ENCODE measurements around the gene GOLGA8J.
"Not testable (repeated sequence)": the region's sequence is repeated elsewhere in the genome, so short reads cannot be mapped to it uniquely, and the experiment has no call there.

The GOLGA8J gene

DNA sequence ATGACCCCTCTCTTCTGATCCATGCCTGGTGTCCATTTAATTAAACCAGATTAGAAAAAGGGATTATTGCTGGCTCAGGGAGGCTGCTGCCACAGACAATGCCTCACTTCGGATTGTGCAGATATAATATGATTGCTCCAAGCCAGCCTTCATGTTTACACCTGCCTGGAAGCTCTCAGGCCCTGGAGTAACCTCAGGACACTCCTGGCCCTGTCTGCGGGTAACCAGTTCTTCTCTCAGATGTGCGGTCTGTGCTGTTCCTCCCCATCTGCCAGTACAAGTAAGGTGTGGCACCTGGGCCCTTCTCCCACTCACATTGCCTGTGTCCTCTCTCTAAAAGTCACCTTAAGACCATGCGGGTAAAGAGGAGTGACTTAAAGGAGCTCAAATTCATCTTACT lies 8.8 kb upstream of the GOLGA8J start:
- no peak for DNase-seq (ENCODE audit: low spot score)
- no peak for TF ChIP-seq CTCF (IDR thresholded peaks at IDR 0.05; ENCODE audit: poor library complexity, severe bottlenecking)
- Histone ChIP-seq H3K4me3 (ENCODE audit: severe bottlenecking) (no peak overlapping the region), H3K4me1 (ENCODE audit: insufficient read depth, poor library complexity, severe bottlenecking) (no peaks in the 10 kb centered on the region), H3K27me3 (ENCODE audit: insufficient read depth, poor library complexity, severe bottlenecking) (no peaks in the 10 kb centered on the region), H3K36me3 (ENCODE audit: low read depth) (no peaks in the 10 kb centered on the region), H3K27ac (ENCODE audit: poor library complexity, severe bottlenecking) (no peak overlapping the region), H3K9me3 (ENCODE audit: severe bottlenecking) (no peaks in the 10 kb centered on the region)
- ATAC-seq (ENCODE audit: low read depth), result peak; percentile 60

DNA sequence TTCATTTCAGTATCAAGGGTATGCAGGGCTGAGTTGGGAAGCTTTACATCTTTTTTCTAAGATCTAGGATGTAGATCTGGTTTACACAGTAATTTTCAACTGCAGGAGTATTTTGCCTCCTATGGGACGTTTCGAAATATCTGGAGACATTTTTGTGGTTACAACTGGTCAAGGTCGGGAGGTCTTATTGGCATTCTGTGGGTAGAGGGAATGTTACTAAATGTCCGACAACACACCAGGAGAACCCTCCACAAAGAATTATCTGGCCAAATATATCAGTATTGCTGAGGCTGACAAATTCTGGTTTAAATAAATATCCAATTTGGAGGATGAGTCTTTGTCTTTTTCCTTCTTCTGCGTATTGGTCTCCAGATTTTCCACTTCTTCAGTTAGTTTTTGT lies 1.9 kb upstream of the GOLGA8J start:
- not testable (repeated sequence) for H3K4me3 ChIP-seq (ENCODE audit: severe bottlenecking); H3K27ac ChIP-seq (ENCODE audit: poor library complexity, severe bottlenecking); ATAC-seq (ENCODE audit: low read depth); H3K9me3 ChIP-seq (ENCODE audit: severe bottlenecking); H3K36me3 ChIP-seq (ENCODE audit: low read depth); H3K27me3 ChIP-seq (ENCODE audit: insufficient read depth, poor library complexity, severe bottlenecking); H3K4me1 ChIP-seq (ENCODE audit: insufficient read depth, poor library complexity, severe bottlenecking); DNase-seq (ENCODE audit: low spot score)

GRCh38 chr15:30097827-30098226 lies 15.1 kb downstream of the GOLGA8J start:
- H3K4me1 ChIP-seq (ENCODE audit: insufficient read depth, poor library complexity, severe bottlenecking); H3K9me3 ChIP-seq (ENCODE audit: severe bottlenecking); H3K4me3 ChIP-seq (ENCODE audit: severe bottlenecking); DNase-seq (ENCODE audit: low spot score); H3K36me3 ChIP-seq (ENCODE audit: low read depth); H3K27ac ChIP-seq (ENCODE audit: poor library complexity, severe bottlenecking); H3K27me3 ChIP-seq (ENCODE audit: insufficient read depth, poor library complexity, severe bottlenecking): not testable (repeated sequence)
- peak; percentile 90 for ATAC-seq (ENCODE audit: low read depth)

- not testable (repeated sequence) for H3K36me3 ChIP-seq (ENCODE audit: low read depth); ATAC-seq (ENCODE audit: low read depth); H3K9me3 ChIP-seq (ENCODE audit: severe bottlenecking); DNase-seq (ENCODE audit: low spot score); H3K27me3 ChIP-seq (ENCODE audit: insufficient read depth, poor library complexity, severe bottlenecking); H3K4me3 ChIP-seq (ENCODE audit: severe bottlenecking); H3K4me1 ChIP-seq (ENCODE audit: insufficient read depth, poor library complexity, severe bottlenecking); H3K27ac ChIP-seq (ENCODE audit: poor library complexity, severe bottlenecking)
Observed at GRCh38 chr15:30102890-30103289, 20.1 kb downstream of the GOLGA8J start.

DNA sequence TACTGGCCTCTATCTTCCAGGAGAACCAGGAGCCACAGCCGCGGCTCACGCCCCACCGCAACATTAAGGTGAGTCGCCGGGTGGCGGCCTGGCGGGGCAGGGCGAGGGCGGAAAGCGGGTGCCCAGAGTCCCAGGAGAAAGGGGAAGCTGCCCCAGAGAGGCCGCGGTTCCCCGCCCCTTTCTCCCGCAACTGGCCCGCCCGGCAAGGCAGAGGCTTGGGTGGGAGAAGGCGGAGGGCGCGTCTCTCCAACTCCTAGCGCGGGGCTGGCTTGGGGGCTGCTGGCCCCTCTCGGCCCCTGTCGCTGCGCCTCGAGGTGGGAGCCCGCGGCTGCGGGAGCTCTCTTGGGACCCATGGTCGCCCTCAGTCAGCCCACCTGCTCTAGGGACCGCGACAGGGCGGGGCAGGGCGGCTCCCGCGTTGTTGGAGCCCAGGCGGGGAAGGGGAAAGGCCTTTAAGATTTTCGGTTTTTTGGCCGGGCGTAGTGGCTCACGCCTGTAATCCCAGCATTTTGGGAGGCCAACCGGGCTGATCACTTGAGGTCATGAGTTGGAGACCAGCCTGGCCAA lies 21.3 kb downstream of the GOLGA8J start:
- DNase-seq (ENCODE audit: low spot score); H3K27ac ChIP-seq (ENCODE audit: poor library complexity, severe bottlenecking); H3K36me3 ChIP-seq (ENCODE audit: low read depth); H3K27me3 ChIP-seq (ENCODE audit: insufficient read depth, poor library complexity, severe bottlenecking); H3K9me3 ChIP-seq (ENCODE audit: severe bottlenecking); H3K4me1 ChIP-seq (ENCODE audit: insufficient read depth, poor library complexity, severe bottlenecking); H3K4me3 ChIP-seq (ENCODE audit: severe bottlenecking): not testable (repeated sequence)
- ATAC-seq (ENCODE audit: low read depth), result peak; percentile 81

DNA sequence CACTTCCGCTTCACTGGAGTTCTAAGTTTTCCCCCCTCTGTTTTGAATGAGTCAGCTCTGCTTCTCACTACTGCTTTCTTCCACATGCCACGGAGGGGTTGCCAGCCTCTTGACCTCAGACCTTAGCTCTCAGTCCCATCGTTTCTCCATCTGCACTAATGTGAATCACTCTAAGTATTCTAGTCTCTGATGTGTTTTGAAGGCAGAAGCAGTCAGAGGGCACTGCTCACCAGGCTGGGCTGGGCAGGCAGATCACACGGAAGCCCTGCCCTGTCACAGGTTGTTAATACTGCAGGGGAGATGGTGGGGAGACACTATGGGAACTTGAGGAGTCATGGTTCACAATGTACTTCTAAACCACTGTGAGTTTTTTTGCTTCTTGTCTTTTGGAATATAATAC lies 27.8 kb downstream of the GOLGA8J start:
- not testable (repeated sequence) for H3K27me3 ChIP-seq (ENCODE audit: insufficient read depth, poor library complexity, severe bottlenecking); H3K27ac ChIP-seq (ENCODE audit: poor library complexity, severe bottlenecking); H3K4me3 ChIP-seq (ENCODE audit: severe bottlenecking); H3K4me1 ChIP-seq (ENCODE audit: insufficient read depth, poor library complexity, severe bottlenecking); ATAC-seq (ENCODE audit: low read depth); DNase-seq (ENCODE audit: low spot score); H3K36me3 ChIP-seq (ENCODE audit: low read depth); H3K9me3 ChIP-seq (ENCODE audit: severe bottlenecking)

- H3K9me3 ChIP-seq (ENCODE audit: severe bottlenecking); H3K27me3 ChIP-seq (ENCODE audit: insufficient read depth, poor library complexity, severe bottlenecking); H3K4me3 ChIP-seq (ENCODE audit: severe bottlenecking); H3K4me1 ChIP-seq (ENCODE audit: insufficient read depth, poor library complexity, severe bottlenecking); ATAC-seq (ENCODE audit: low read depth); DNase-seq (ENCODE audit: low spot score); H3K36me3 ChIP-seq (ENCODE audit: low read depth); H3K27ac ChIP-seq (ENCODE audit: poor library complexity, severe bottlenecking): not testable (repeated sequence)
Observed at GRCh38 chr15:30130066-30130465, 47.3 kb downstream of the GOLGA8J start.

DNA sequence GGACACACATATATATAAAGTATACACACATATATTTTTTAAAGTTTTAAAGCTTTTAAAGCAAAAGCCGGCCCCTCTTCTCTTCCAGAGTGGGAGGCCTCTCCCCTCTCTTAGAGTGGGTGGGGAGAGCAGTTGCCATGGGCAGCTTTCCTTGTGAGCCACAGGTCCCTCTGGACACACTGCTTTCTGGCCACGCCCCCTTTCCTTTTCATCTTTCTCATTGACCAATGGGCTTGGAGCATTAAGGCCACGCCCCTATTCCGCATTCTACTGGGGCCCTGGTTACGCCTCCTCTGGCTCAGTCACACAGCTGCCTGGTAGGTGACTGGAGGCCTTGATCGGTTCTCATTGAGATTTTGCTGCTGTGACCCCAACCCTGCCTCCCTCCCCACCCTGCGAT lies 52.0 kb downstream of the GOLGA8J start, which contains the start of gene GOLGA8T:
Gene GOLGA8T (plus strand): TSS at position 301 of the 400 bp plus-strand sequence. CDS start 98 bp downstream, at position 399.
- H3K27me3 ChIP-seq (ENCODE audit: insufficient read depth, poor library complexity, severe bottlenecking); H3K9me3 ChIP-seq (ENCODE audit: severe bottlenecking); ATAC-seq (ENCODE audit: low read depth); H3K4me3 ChIP-seq (ENCODE audit: severe bottlenecking); H3K4me1 ChIP-seq (ENCODE audit: insufficient read depth, poor library complexity, severe bottlenecking); DNase-seq (ENCODE audit: low spot score); H3K27ac ChIP-seq (ENCODE audit: poor library complexity, severe bottlenecking); H3K36me3 ChIP-seq (ENCODE audit: low read depth): not testable (repeated sequence)
